Pulmonary artery endothelial cell (primary cell): ENCODE data around the gene FLG2. TPM values are rescaled to one million over a fixed set of nuclear protein-coding genes. Genes with fewer than 3 reads are reported as not detected.

Experiments used
- DNase-seq: peaks from one replicate; pipeline ENCODE4 v3.0.0-alpha.2; 2011; ENCODE audit warnings: low read depth, low spot score
- total RNA-seq: library from RNA; depleted of rRNA; stranded (reverse); fragments of >200 nt; gene quantifications from 2 replicates; pipeline ENCODE4 v1.2.3, GENCODE V29; 2014

The FLG2 gene
- not detected in 2 replicates for total RNA-seq

DNA sequence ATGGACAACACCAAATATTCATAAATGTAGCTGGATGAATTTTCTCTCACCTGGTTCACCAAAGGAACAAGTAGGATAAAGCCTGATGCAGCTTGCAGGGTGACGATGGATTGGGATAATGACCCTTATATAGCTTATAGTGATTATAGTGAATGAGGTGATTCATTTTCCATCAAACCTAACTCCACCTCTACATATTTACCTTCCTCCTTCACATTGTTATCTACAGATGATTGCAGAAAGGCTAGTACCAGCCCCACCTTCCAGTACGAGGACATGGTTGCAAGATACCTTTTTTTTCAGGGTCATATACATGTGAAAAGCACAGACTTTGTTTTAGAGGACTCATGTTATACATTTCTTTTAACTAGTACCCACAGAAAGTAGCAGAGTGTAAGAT is at the start of gene FLG2:
Gene FLG2, minus strand, starts transcription at position 101 of the 400 bp plus-strand sequence. CDS start 1,122 bp downstream, outside the sequence.
- DNase-seq, result no peak

DNA sequence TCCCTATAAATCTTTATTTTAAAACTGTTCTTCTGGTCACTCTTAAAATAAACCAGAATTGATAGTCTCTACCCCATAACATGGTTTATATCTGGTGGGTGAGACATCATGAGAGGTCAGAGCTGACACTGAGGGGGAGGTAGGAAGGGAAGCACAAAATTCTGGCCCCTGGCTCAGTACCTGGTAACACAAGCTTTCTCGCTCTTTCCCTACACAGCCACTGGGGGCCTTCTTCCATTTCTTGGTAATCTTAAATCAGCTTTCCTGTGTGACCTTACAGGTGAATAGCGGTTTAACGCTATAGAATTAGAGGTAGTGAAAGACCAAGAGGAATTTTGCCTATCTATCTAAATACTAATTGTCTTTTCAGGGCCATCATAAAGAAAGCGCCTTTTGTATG is 48.9 kb upstream of the FLG2 start:
- no peak for DNase-seq

DNA sequence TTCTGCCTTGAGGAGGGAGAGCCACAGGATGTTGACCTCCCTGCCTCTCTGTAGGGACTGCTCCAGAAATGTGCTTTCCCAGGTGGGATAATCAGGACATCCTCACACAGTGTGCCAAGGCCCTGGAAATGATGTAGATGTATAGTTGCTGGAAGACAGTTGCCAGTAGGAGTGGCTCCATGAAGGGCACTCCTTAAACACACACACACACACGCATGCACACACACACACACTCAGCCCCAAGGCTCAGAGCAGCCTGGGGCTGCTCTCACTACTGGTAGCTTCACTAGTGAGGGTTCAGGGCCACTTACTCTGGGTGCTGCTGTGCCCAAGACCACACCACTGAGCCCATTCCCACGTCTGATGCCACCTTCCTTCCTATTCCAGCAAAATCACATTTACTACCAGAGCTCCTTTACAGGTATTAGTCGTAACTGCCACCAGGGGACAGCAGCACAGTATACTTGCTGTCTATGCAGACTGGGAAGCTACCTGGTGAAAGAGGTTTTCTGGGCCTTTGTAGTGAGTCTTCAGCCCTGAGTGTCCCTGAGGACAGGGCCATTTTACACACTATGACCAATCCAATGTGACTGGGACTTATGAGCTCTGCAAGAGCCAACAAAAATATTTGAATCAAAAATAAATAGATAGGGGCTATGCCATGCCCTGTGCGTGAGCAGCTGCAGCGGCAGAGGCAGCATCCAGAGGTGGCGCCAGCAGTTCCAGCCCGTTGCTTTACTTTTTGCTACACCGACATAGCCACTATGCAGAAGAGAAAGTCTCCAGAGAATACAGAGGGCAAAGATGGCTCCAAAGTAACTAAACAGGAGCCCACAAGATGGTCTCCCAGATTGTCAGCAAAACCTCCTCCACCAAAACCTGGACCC is 39.2 kb upstream of the FLG2 start:
- no peak for DNase-seq

- DNase-seq, result no peak
These were observed 37.7 kb upstream of the FLG2 start for GRCh38 chr1:152397474-152397873.

DNA sequence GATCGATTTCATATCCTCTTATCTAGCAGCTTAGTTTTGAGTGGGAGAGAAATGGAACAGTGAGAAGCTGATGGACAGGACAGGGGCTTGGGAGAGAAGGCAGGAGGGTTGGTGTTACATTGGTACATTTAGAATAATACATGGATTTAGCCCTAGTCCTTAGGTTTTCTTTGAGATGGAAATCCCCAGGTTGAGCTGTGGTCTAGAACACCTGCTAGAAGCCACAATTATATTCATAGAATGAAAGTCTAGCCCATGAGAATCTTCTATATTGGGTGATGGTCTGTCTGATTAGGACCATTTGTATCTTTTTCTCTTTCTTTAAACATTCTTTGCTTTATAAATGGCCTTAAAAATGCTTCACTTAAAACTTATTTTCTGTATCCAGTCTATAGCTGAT is 34.3 kb upstream of the FLG2 start:
- no peak for DNase-seq

GRCh38 chr1:152392909-152393308 is 33.1 kb upstream of the FLG2 start:
- no peak for DNase-seq

GRCh38 chr1:152388889-152389288 is 29.1 kb upstream of the FLG2 start:
- no peak for DNase-seq

DNA sequence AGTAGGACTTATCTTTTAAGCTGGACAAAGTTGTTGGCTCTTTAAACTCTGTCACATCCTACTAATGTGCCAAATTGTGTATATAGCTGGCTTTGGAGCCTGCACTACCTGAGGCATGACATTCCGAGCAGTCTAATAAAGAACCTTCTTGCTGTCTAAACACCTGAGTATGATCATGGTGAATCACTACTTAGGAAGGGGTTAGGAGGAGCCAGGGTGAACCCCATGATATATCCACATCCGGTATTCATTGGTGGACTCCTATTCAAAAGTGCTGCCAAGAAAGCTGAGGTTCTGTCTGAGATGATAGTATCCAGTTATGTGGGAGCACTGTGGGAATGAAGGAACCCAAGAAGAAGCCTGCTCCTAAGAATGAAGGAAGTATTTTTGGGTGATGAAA is 27.1 kb upstream of the FLG2 start:
- DNase-seq, result no peak

GRCh38 chr1:152380932-152381331 is 21.1 kb upstream of the FLG2 start:
- no peak for DNase-seq

- DNase-seq, result no peak
These were observed 14.6 kb upstream of the FLG2 start for GRCh38 chr1:152374451-152374850.

GRCh38 chr1:152372672-152373071 is 12.9 kb upstream of the FLG2 start:
- no peak for DNase-seq

DNA sequence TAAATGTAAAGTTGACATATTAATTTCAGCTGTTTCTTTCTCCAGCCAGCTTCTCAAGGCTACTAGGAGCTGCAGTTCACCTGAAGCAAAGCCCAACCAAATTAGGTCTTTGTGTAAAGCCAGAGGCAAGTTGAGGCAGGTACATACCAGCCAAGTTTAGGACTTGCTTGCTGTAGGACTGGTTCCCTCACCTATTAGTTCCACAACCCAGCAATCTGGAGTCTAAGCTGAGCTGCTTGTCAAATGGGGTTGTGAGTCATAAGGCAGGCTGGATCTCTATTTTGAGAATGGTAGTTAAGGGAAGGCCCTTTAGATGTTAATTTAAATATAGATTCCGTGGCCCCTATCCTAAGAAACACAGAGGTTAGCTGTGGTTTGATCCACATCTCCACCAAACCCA is 7.6 kb upstream of the FLG2 start:
- DNase-seq, result no peak

GRCh38 chr1:152356736-152357135 is 3.1 kb downstream of the FLG2 start:
- no peak for DNase-seq

GRCh38 chr1:152349611-152350010 is 10.2 kb downstream of the FLG2 start:
- no peak for DNase-seq

DNA sequence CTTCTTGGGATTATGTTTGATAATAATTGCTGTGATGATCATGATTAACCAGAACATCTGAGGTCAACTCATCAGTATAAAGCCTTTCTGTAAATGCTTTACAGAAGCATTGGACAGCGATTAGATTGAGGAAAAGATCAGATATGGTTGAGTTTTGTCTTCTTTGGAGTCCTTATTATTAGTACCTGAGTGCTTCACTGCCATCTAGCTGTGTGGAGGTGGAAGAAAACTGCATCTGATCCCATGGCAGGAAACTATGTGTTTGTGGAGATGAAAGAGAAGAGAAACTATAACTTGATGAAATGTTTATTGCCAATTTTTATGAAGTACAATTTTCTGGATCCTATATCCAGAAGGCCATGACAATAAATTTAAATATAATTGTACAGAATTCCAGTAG is 11.4 kb downstream of the FLG2 start:
- no peak for DNase-seq

- DNase-seq, result peak; percentile 3
These were observed 12.6 kb downstream of the FLG2 start for GRCh38 chr1:152347116-152347728.

GRCh38 chr1:152344438-152344837 is 15.4 kb downstream of the FLG2 start:
- no peak for DNase-seq

DNA sequence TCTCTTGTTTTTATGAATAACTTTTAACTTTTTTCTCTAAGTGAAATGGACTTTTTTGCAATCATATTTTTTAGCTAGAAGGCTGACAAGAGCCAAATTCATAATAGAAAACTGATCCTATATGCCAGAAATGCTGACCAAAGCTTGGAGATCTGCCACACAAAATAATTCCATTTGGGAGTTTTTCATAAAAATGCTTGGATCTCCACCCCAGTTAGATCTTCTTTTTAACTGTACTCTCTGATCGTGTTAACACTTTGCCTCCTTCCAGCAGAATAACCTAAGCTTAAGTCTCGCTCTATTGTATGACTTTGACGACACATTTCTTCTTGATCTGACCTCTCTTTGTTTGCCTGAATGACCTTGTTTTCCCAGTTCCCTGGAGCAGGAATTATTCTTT is 16.8 kb downstream of the FLG2 start:
- DNase-seq, result no peak

- no peak for DNase-seq
These were observed 24.4 kb downstream of the FLG2 start for GRCh38 chr1:152335399-152335798.

DNA sequence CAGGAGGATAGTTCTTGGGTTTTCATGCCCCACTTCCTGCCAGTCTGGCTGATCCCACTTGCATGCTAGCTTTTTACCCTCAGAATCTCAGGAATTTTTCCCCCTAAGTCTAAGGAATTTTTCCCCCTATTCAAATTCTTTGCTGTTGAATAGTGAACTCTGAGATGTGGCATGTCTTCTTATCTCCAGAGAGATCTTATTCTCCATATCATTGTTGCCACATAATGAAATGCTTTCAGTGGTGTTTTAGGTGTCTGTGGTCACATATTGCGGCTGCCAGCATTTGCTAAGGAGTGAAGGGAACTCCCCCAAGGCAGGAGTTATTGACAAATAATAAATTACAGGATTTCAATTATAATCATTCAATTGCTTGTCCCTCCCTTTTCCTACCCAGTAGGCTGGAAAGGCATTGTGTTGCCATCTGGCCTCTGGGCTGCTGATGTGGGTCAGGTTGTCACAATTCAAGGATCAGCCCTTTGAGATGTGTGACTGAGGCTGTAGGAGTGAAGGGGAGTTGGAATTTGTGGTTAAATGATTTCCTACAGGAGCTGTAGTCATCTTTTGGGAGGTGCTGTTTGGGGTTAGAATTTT is 30.9 kb downstream of the FLG2 start:
- no peak for DNase-seq

- DNase-seq, result no peak
These were observed 34.7 kb downstream of the FLG2 start, which contains the start of gene FLG for GRCh38 chr1:152325111-152325510. Gene FLG, minus strand, starts transcription at chr1:152325239. Its CDS starts 9,783 bp downstream, at chr1:152315456.

DNA sequence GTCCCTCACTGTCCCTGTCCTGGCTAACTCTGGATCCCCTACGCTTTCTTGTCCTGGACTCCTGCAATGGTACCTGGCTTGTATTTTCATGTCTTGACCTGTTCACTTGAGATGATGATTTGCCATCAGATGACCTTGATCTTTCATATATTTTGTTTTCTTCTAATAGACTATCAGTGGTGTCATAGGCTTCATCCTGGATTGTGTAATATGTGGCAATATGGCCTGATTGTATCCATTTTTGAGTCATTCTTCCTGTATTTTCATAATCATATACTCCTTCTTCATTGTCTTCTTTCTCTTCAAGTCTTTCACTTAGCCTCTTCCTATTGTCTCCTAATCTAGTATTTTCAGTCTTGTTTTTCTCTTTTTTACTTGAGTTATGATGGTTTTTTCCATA is 45.8 kb downstream of the FLG2 start:
- no peak for DNase-seq
